AG09309 (cell line): ENCODE results near the gene FBXW11.

Source experiments
- DNase-seq: peaks from one replicate; pipeline ENCODE4 v3.0.0-alpha.2; 2010; ENCODE audit warnings: low read depth
- H3K4me3 ChIP-seq: 2 replicates; pipeline ENCODE4 v1.5.1; 2011; ENCODE audit warnings: mild to moderate bottlenecking, low read depth, low read length, moderate library complexity; ENCODE audit not compliant: control insufficient read depth
- TF ChIP-seq, protein P1 (sequence below): IDR thresholded peaks from 2 replicates; pipeline ENCODE4 v1.5.1; 2011; ENCODE audit warnings: mild to moderate bottlenecking, low read depth, low read length, inconsistent platforms; ENCODE audit not compliant: insufficient read depth, control insufficient read depth; ENCODE audit errors: missing control alignments

FBXW11 gene

GRCh38 chr5:171957591-171958251 lies 48.7 kb downstream of the FBXW11 start:
- H3K4me3 ChIP-seq = no peak overlapping the region
- DNase-seq = no peak
- TF ChIP-seq, protein P1, sequence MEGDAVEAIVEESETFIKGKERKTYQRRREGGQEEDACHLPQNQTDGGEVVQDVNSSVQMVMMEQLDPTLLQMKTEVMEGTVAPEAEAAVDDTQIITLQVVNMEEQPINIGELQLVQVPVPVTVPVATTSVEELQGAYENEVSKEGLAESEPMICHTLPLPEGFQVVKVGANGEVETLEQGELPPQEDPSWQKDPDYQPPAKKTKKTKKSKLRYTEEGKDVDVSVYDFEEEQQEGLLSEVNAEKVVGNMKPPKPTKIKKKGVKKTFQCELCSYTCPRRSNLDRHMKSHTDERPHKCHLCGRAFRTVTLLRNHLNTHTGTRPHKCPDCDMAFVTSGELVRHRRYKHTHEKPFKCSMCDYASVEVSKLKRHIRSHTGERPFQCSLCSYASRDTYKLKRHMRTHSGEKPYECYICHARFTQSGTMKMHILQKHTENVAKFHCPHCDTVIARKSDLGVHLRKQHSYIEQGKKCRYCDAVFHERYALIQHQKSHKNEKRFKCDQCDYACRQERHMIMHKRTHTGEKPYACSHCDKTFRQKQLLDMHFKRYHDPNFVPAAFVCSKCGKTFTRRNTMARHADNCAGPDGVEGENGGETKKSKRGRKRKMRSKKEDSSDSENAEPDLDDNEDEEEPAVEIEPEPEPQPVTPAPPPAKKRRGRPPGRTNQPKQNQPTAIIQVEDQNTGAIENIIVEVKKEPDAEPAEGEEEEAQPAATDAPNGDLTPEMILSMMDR = no peak

- H3K4me3 ChIP-seq = no peak overlapping the region
- DNase-seq = no peak
- TF ChIP-seq, protein P1 = no peak
Observed at GRCh38 chr5:171956887-171957495, 49.4 kb downstream of the FBXW11 start.

- DNase-seq = no peak
Observed at GRCh38 chr5:171956314-171956713, 50.1 kb downstream of the FBXW11 start.

GRCh38 chr5:171955761-171956160 lies 50.7 kb downstream of the FBXW11 start:
- DNase-seq = no peak
- no peak overlapping the region for H3K4me3 ChIP-seq
- TF ChIP-seq, protein P1 = no peak

More at GRCh38 chr5:171956314-171956713, 50.1 kb downstream of the FBXW11 start:
- TF ChIP-seq, protein P1 = no peak
- no peak overlapping the region for H3K4me3 ChIP-seq

DNA sequence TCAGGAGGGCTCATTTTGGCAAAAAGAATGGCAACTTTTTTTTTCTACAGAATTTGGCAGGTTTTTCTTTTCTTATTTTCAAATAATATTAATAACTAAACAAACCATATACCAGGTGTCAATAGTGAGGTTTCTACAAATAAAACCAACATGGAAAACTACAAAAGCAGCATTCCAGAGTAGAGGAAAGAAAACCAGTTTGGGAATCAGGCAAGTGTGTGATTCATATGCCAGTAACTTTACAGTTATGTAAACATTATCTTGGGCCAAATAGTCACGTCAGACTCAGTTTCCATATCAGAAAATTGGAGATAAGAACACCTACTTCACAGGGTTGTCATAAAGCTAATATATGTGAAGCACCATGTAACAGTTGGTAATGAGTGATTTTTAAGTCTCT lies 51.7 kb downstream of the FBXW11 start:
- TF ChIP-seq, protein P1 = no peak
- DNase-seq = no peak
- H3K4me3 ChIP-seq = no peak overlapping the region

DNA sequence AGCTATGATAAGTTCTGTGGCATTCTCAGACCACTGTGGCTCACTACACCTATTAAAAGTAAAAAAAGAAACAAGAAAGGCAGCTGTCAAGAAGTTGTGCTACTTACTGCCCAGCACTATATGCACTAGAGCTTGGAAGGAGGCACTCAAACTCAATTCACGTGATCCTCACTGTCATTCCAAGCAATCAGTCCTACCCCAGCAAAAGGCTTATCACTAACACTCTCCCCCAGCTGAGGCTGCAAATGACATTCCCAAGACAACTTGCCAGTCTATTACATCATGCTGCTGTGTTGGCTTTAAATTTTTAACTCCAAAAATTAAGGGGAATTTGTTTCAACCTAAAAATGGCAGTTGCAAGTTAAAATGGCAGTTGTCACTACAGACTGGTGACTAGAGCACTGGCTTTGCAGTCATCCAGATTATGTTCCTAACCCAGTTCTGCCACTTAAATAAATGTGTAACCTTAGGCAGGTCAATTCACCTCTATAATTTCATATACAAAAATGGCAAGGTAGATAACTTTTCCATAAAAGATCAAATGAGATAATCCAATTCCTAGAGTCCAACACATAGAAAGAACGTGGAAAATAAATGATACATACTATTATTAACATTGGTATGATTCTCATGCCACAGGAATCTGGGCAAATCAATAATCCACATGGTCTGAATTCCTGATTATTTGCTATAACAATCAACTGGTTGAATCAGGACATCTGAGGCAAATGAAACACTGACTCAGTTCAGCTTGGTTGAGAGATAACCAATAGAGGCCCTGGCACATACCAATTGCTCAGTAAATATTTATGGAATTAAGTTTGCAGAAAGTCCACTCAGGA lies 52.4 kb downstream of the FBXW11 start:
- H3K4me3 ChIP-seq = no peak overlapping the region
- no peak for DNase-seq
- TF ChIP-seq, protein P1 = no peak
